LHCN-M2 (cell line): ENCODE data around the gene FREY1. TPM values are rescaled to one million over a fixed set of nuclear protein-coding genes. Genes with fewer than 3 reads are reported as not detected.

Experiments
- DNase-seq: peaks from one replicate; pipeline ENCODE4 v3.0.0-alpha.2; 2012; ENCODE audit warnings: low read depth
- polyA plus RNA-seq: library from polyadenylated mRNA; unstranded; fragments of >200 nt; gene quantifications from one replicate; pipeline ENCODE4 v1.2.1, GENCODE V29; 2012; ENCODE audit warnings: missing spikeins
- total RNA-seq: library from RNA; depleted of rRNA; stranded (reverse); fragments of >200 nt; gene quantifications from 2 replicates; pipeline ENCODE4 v1.2.3, GENCODE V29; 2014; rRNA removed

Gene FREY1, protein sequence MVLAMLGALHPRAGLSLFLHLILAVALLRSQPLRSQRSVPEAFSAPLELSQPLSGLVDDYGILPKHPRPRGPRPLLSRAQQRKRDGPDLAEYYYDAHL
- 0.63 TPM in 1 of 2 replicates, not detected in the other for total RNA-seq
- 0.16 TPM for polyA plus RNA-seq

- DNase-seq = no peak
Observed at GRCh38 chr11:45906965-45907611, at the start of gene FREY1. Gene FREY1, minus strand, starts transcription at chr11:45907271. Its CDS starts 26 bp downstream, at chr11:45907245.

- no peak for DNase-seq
Observed at GRCh38 chr11:45949992-45950407, 42.9 kb upstream of the FREY1 start.

DNA sequence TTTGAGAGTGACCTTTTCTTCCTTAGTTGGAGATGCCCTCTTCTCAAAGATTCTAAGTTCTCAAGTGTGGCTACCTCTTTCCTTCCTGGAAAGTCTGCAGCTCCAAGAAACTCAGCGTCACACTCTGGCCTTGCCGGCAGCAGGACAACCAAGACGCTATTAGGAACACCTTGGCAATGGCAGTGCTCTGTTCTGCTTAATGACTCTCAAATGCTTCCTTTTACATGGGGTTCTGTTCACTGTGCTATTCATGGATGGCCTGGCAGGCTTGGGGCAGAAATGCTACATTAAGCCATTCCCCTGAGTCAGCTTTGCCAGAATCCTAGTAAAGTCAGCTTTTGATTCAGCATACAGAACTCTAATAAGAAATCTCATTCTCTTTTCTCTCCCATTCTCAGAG, 41.3 kb upstream of the FREY1 start:
- DNase-seq = no peak

GRCh38 chr11:45947885-45948284, 40.8 kb upstream of the FREY1 start:
- DNase-seq = no peak

- DNase-seq = no peak
Observed at GRCh38 chr11:45945397-45945999, 38.4 kb upstream of the FREY1 start.

DNA sequence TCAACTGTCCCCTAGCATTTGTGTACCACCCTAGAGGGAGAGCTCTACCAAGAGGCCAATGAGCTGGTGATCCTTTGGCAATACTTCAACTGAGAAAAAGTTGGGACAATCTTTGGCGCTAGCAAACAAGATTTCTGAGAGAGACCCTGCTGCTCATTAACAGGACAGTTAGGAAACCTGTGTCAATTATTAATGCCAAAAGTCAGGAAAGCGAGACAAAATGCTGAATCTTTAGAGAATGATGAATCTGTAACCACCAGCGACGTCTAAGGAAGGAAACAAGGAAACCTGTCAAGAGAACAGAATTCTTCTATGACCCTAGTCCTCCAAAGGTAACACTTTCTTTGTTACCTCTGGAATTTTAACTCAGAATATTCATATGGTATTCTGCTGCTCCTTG, 35.3 kb upstream of the FREY1 start:
- DNase-seq = no peak

- DNase-seq = no peak
Observed at GRCh38 chr11:45941285-45941684, 34.2 kb upstream of the FREY1 start.

GRCh38 chr11:45939836-45940235, 32.8 kb upstream of the FREY1 start:
- DNase-seq = no peak

DNA sequence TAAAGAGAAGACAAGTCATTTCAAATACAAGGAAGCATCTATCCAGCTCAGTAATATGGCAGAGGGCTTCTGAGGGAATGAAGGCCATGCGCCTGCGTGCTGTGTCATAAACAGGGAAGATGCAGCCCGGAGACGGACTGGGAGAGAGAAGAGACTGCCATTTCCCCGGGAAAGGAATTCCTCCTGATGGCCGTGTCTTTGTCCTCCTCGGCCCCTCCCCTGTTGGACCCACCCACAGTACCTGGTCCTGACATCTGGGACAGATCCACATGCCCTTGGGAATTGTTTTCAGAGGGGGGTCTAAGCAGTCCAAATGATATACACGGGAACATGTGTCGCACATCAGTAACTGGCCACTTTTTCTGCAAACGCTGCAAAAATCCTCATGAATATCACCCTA, 30.8 kb upstream of the FREY1 start:
- DNase-seq = no peak

GRCh38 chr11:45936511-45937054, 29.5 kb upstream of the FREY1 start:
- DNase-seq = no peak

GRCh38 chr11:45935349-45936064, 28.4 kb upstream of the FREY1 start:
- no peak for DNase-seq

DNA sequence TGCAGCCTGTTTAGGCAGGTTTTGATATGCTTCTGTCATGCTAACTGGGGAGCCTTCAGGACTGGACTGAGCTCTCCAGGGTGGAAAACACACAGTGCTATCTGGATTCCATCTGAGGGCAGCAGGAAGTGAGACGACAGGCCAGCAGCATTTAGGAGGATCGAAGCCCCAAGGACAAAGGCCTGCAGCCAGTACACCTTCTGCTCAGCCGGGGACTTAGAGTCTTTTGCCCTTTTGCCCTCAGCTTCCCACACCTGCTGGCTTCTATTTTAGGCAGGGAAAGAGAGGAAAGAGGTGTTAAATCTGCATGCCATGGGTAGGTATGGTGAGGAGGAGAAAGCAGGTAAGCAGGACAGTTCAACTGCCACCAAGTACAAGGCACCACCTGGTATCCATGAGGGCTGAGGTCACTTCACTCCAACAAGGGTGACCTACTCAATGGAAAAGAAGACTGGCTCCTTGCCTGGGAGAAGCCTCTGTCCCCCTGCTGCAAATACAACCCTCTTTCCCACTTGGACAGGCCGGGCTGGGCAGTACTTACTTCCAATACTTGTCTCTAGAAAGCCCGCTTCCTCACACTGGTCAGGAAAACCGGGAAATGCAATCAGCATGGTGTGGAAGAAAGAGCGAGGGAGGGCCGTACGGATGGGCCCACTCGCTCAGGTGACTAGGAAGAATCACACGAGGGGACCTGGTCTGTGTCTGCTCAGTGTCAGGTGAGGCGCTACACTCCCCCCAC, 27.7 kb upstream of the FREY1 start:
- DNase-seq = no peak

GRCh38 chr11:45933846-45934579, 26.9 kb upstream of the FREY1 start:
- DNase-seq = no peak

DNA sequence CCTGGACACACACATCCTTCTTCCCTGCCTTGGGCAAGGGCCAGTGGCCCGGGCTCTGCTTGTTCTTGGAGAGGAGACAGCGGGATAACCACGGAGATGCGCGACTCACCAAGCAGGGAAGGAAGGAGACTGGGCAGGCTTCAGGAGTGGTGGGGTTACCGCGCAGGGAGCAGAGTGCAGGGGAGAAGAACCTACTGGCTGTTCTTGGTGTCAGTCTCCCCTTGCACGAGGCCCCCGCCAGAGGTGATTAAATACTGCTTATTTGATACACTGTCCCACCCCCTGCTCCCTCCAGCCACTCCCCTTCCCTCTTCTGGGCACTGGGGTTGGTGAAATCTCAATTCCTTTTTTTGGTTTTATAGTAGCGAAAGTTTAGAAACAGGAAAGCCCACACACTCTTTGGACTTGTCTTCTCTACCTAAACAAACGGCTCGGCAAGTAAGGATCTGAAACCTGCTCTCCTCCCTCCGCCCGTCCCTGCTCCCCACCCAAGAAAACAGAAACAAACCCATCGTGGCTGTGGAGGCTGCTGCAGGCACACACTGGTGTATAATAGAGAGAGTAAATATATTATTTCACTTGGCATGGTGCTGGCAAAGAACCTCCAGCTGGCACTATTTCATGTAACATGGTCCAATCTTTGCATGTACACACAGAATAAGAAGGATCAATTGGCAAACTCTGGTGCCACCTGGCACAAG, 26.2 kb upstream of the FREY1 start:
- peak; percentile 44 for DNase-seq

GRCh38 chr11:45932217-45932616, 25.1 kb upstream of the FREY1 start:
- DNase-seq = no peak

DNA sequence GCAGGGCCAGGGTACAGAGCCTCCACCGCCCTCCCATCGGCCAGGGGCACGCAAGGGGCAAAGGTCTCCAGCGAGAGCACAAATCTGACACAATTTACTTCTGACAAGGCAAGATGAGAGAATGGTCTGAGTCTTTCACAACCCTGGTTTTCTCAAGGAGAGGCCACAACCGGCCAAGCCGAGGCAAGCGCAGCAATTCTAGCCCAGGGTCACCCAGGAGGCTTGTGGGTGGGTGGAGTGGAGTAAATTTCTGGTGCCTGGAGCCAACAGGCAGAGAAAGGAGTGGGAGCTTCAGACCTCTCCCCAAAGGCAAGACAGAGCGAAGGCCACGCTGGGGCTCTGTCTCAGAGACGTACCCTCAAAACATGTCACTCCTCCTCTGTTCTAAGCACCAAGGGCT, 24.7 kb upstream of the FREY1 start:
- no peak for DNase-seq

GRCh38 chr11:45930951-45931570, 24.0 kb upstream of the FREY1 start:
- no peak for DNase-seq

DNA sequence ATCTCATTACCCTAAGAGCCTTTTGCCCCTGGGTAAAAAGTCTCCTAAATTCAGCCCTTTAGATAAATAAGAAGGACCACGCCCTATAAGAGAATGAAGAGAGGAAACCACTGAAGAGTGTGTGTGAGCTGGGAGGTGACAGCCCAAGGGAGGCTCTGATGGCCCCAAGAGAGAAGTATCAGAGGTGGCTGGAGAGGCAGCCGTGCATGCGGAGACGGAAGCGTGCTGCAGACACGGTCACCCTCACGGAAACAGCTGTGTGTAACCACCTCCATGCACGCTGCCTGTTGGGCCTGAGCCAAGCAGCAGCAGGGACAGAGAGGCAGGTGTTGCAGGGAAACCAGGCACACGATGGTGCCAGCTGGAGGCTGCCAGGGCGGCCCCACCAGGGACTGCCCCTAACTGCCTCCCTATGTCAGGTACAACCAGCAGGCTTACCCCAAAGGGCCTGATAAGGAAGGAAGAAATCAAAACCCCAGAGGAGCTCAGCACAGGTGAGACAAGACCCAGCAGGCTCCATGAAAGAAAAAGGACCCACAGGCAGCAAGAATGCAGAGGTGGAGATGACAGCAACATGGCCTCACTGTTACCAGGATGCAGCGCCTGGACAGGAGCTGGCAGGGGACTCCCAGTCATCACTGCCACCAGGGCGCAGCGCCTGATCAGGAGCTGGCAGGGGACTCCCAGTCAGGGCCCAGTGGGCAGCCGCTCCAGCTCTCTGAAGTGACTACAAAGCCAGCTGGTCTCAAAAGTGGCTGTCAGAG, 23.1 kb upstream of the FREY1 start:
- no peak for DNase-seq

GRCh38 chr11:45929486-45930030, 22.5 kb upstream of the FREY1 start:
- no peak for DNase-seq
